Neutrophil (primary cell): ENCODE data around the gene ADCY10.
A peak's percentile ranks its signal among the peaks of the same experiment; 100 is the strongest.
"Not testable (repeated sequence)": the region's sequence is repeated elsewhere in the genome, so short reads cannot be mapped to it uniquely, and the experiment has no call there.

Experiments used
- H3K27ac ChIP-seq: fragments of 200-600 bp; sonication (generic); 2 replicates; pipeline ENCODE4 v1.5.1; 2016; ENCODE audit warnings: mild to moderate bottlenecking, moderate library complexity
- H3K27me3 ChIP-seq: fragments of 200-600 bp; sonication (generic); 2 replicates; pipeline ENCODE4 v1.6.0; 2016; ENCODE audit warnings: mild to moderate bottlenecking
- H3K36me3 ChIP-seq: fragments of 200-600 bp; sonication (generic); 2 replicates; pipeline ENCODE4 v1.5.1; 2017
- H3K4me1 ChIP-seq, 2 experiments: fragments of 200-600 bp in 1 of 2; sonication (generic) in 1 of 2; 1 replicate in 1 of 2; 2 replicates in 1 of 2; pipeline versions ENCODE4 v1.5.1 to v1.6.1; 2013 to 2016; ENCODE audit warnings: low read depth in 1 of 2, low read length in 1 of 2, mild to moderate bottlenecking in 1 of 2, moderate library complexity in 1 of 2; ENCODE audit not compliant: control insufficient read depth in 1 of 2, insufficient read depth in 1 of 2
- H3K4me3 ChIP-seq, 2 experiments: fragments of 200-600 bp in 1 of 2; sonication (generic) in 1 of 2; 1 replicate in 1 of 2; 2 replicates in 1 of 2; pipeline ENCODE4 v1.5.1; 2013 to 2016; ENCODE audit warnings: low read depth in 1 of 2, low read length in 1 of 2, mild to moderate bottlenecking in 1 of 2, moderate library complexity in 1 of 2
- H3K9me3 ChIP-seq: fragments of 200-600 bp; sonication (generic); 2 replicates; pipeline ENCODE4 v1.5.1; 2016
- CTCF ChIP-seq: fragments of 200-600 bp; sonication (generic); IDR thresholded peaks from 2 replicates; pipeline ENCODE4 v1.5.1; 2016; ENCODE audit warnings: antibody characterized with exemption

ADCY10 gene

GRCh38 chr1:167899253-167899681 is 14.7 kb downstream of the ADCY10 start:
- no peak overlapping the region for H3K27ac ChIP-seq
- no peaks in the 10 kb centered on the region for H3K36me3 ChIP-seq
- no peak for TF ChIP-seq CTCF
- no peak overlapping the region for H3K4me3 ChIP-seq
- no peaks in the 10 kb centered on the region for H3K9me3 ChIP-seq
- H3K4me1 ChIP-seq, result peaks cover 11 to 16% of the 10 kb centered on the region in 2 experiments
- no peaks in the 10 kb centered on the region for H3K27me3 ChIP-seq

GRCh38 chr1:167898578-167899222 is 15.2 kb downstream of the ADCY10 start:
- H3K27ac ChIP-seq, result no peak overlapping the region
- H3K36me3 ChIP-seq, result no peaks in the 10 kb centered on the region
- no peaks in the 10 kb centered on the region for H3K27me3 ChIP-seq
- H3K4me3 ChIP-seq, result no peak overlapping the region
- H3K9me3 ChIP-seq, result no peaks in the 10 kb centered on the region
- no peak for TF ChIP-seq CTCF
- peaks cover 5 to 10% of the 10 kb centered on the region in 2 experiments for H3K4me1 ChIP-seq

DNA sequence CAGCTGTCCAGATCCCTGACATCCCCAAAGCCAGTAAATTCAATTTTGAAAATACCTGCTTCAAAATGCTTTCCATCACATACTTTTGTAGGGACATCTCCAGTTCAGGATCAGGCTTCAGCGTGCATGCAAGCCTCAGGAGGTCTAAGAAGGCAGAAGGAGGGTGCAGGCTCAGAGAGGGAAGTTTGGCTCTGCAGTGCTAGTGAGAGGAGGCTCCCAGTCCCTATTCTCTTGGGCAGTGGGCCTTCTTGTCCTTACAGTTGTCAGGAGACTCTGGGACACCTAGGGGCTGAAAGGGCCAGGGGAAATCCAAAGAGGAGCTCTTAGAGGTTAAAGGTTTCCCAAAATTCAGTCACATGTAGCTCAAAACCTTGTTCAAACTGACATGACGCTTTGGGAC is 20.1 kb downstream of the ADCY10 start:
- Histone ChIP-seq H3K9me3 (no peaks in the 10 kb centered on the region), H3K27ac (peak overlapping the region; percentile 31), H3K4me1 (peaks cover 5 to 9% of the 10 kb centered on the region in 2 experiments), H3K27me3 (no peaks in the 10 kb centered on the region), H3K4me3 (no peak overlapping the region), H3K36me3 (no peaks in the 10 kb centered on the region)
- no peak for TF ChIP-seq CTCF

GRCh38 chr1:167890400-167890799 is 23.5 kb downstream of the ADCY10 start:
- no peaks in the 10 kb centered on the region for H3K36me3 ChIP-seq
- H3K4me3 ChIP-seq, result no peak overlapping the region
- peaks cover 3 to 7% of the 10 kb centered on the region in 2 experiments for H3K4me1 ChIP-seq
- no peak overlapping the region for H3K27ac ChIP-seq
- no peaks in the 10 kb centered on the region for H3K9me3 ChIP-seq
- no peaks in the 10 kb centered on the region for H3K27me3 ChIP-seq
- no peak for TF ChIP-seq CTCF

- H3K4me3 ChIP-seq, H3K27me3 ChIP-seq, H3K27ac ChIP-seq, H3K36me3 ChIP-seq, H3K9me3 ChIP-seq, H3K4me1 ChIP-seq: not testable (repeated sequence)
Observed at GRCh38 chr1:167887187-167887586, 26.7 kb downstream of the ADCY10 start.

- H3K4me1 ChIP-seq, result no peaks in the 10 kb centered on the region
- H3K9me3 ChIP-seq, result no peaks in the 10 kb centered on the region
Observed at GRCh38 chr1:167882376-167882775, 31.6 kb downstream of the ADCY10 start.

More at GRCh38 chr1:167882376-167882775, 31.6 kb downstream of the ADCY10 start:
- no peak for TF ChIP-seq CTCF
- Histone ChIP-seq H3K27ac (no peak overlapping the region), H3K4me3 (no peak overlapping the region), H3K27me3 (no peaks in the 10 kb centered on the region), H3K36me3 (no peaks in the 10 kb centered on the region)
